ENCODE measurements around the gene CIAO2B. TPM values are rescaled to one million over a fixed set of nuclear protein-coding genes. Genes with fewer than 3 reads are reported as not detected.

CIAO2B gene
- total RNA-seq, 1 experiment from 2014 or later, result 59.7 TPM

DNA sequence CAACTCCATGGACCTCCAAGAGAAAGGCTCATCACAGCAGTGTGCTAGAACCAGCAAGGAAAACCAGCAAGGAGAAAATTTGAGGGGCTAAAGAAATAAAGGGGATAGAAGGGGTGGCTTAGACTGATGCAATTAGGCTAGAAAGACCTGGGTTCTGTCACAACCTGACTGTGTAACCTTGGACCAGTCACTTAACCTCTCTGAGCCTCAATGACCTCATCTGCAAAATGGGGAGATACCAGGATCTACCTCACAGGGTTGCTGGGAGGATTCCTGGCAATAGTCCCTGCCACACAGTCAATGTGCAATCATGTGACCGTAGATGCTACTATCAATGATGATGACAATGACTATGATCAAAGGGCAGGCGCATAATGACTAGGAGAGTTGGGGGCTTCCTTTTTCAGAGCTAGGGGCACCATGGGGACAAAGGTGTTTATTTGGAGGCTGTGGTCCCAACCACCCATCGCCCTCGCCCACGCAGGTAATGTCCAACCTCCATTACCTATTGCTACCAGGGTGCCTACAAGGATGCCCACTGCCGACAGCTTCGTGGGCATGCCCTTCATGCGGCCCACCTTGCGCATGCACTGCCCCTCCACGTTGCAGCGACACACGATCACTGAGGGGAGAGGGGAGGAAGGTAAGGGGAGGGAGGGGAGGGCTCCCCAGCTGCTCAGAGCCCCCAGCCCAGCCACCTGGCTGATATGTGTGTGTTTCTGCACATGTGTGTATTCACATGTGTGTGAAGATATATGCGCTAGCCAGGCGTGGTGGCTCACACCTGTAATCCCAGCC is 25.2 kb downstream of the CIAO2B start (continued):
- TF ChIP-seq MLX (CRISPR knock-in tag; IDR thresholded peaks at IDR 0.05) (no peak), JUN (CRISPR knock-in tag; IDR thresholded peaks at IDR 0.05) (no peak), SMAD4 (CRISPR knock-in tag; IDR thresholded peaks at IDR 0.05) (no peak), FOXK1 (CRISPR knock-in tag; IDR thresholded peaks at IDR 0.05) (no peak), EMX1 (CRISPR knock-in tag; IDR thresholded peaks at IDR 0.05) (no peak), MXD4 (CRISPR knock-in tag; IDR thresholded peaks at IDR 0.05; ENCODE audit: borderline replicate concordance) (no peak), ELF4 (CRISPR knock-in tag; IDR thresholded peaks at IDR 0.05; ENCODE audit: low read depth) (no peak), NFYB (CRISPR knock-in tag; conservative IDR thresholded peaks at IDR 0.05; ENCODE audit: low read depth) (no peak), TEAD4 (CRISPR knock-in tag; IDR thresholded peaks at IDR 0.05) (no peak), NR3C1 (CRISPR knock-in tag; conservative IDR thresholded peaks at IDR 0.05; ENCODE audit: low read depth) (no peak)

DNA sequence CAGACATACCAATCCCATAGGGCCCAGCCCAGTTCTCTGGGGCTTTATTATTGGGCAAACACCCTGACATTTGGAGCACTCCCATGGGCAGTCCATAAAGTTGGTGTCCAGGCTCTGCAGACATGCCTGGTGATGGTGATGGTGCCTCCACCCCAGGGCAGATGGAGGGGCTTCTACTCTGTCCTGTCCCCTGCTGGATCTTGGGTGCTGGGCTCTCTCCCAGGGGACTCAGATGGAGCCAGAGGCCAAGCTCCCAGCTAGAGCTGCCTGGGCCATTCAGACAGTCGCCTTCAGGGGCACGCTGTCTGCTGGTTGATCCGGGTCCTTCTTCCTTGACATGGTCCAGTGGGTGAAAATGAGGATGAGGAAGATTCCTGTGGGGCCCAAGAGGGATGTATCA is 26.1 kb downstream of the CIAO2B start:
- ChIA-PET POLR2A (no interaction called here), CTCF (interaction anchor here (3.3 kb wide), 1 partner anchor 20 kb away, joined by 41 read pairs; no protein-coding TSS in a partner anchor)
- no peak for TF ChIP-seq E2F4 (CRISPR knock-in tag; IDR thresholded peaks at IDR 0.05; ENCODE audit: borderline replicate concordance, low read depth)
- TF ChIP-seq FOXJ3 (CRISPR knock-in tag; IDR thresholded peaks at IDR 0.05; ENCODE audit: borderline replicate concordance), result no peak
- TF ChIP-seq ELF4 (CRISPR knock-in tag; IDR thresholded peaks at IDR 0.05; ENCODE audit: low read depth), result no peak
- no peak for TF ChIP-seq CDX4 (CRISPR knock-in tag; IDR thresholded peaks at IDR 0.05; ENCODE audit: borderline replicate concordance)
- TF ChIP-seq PRRX2 (CRISPR knock-in tag; IDR thresholded peaks at IDR 0.05), result no peak
- H3K9me3 Mint-ChIP-seq, result no peaks in the 10 kb centered on the region
- H3K4me3 Mint-ChIP-seq, result no peak overlapping the region
- no peaks in the 10 kb centered on the region for H3K36me3 Mint-ChIP-seq
- ATAC-seq, result no peak
- no peak for DNase-seq (ENCODE audit: low spot score)
- no peak overlapping the region for H3K27ac Mint-ChIP-seq
- peaks cover 15% of the 10 kb centered on the region for H3K27me3 Mint-ChIP-seq (ENCODE audit: low read depth)
- peaks cover 5% of the 10 kb centered on the region; the same call in 1 of the 2 replicates for H3K4me1 Mint-ChIP-seq

- Mint-ChIP-seq H3K4me3 (no peak overlapping the region), H3K4me1 (peaks cover 5% of the 10 kb centered on the region; the same call in 1 of the 2 replicates), H3K27ac (no peak overlapping the region), H3K36me3 (no peaks in the 10 kb centered on the region), H3K27me3 (ENCODE audit: low read depth) (peaks cover 15% of the 10 kb centered on the region), H3K9me3 (no peaks in the 10 kb centered on the region)
- POLR2A ChIA-PET, result no interaction called here
- ATAC-seq (no peak), DNase-seq (ENCODE audit: low spot score) (no peak)
- CTCF ChIA-PET, result interaction anchor here (0.9 to 5.4 kb wide), 4 partner anchors 12 to 58 kb away, joined by 3 to 57 read pairs (median 10); partner anchors contain the start of gene RRAD
- TF ChIP-seq GTF2I (CRISPR knock-in tag; conservative IDR thresholded peaks at IDR 0.05) (no peak), MYBL2 (CRISPR knock-in tag; IDR thresholded peaks at IDR 0.05) (no peak), IRF2 (CRISPR knock-in tag; IDR thresholded peaks at IDR 0.05; ENCODE audit: borderline replicate concordance, low read depth) (no peak), NR1H2 (CRISPR knock-in tag; IDR thresholded peaks at IDR 0.05) (no peak), RORB (CRISPR knock-in tag; IDR thresholded peaks at IDR 0.05) (no peak), OVOL2 (CRISPR knock-in tag; IDR thresholded peaks at IDR 0.05; ENCODE audit: borderline replicate concordance) (no peak), E2F5 (CRISPR knock-in tag; IDR thresholded peaks at IDR 0.05) (no peak), FOXJ3 (CRISPR knock-in tag; IDR thresholded peaks at IDR 0.05; ENCODE audit: borderline replicate concordance) (no peak)
- TF ChIP-seq, protein P1, sequence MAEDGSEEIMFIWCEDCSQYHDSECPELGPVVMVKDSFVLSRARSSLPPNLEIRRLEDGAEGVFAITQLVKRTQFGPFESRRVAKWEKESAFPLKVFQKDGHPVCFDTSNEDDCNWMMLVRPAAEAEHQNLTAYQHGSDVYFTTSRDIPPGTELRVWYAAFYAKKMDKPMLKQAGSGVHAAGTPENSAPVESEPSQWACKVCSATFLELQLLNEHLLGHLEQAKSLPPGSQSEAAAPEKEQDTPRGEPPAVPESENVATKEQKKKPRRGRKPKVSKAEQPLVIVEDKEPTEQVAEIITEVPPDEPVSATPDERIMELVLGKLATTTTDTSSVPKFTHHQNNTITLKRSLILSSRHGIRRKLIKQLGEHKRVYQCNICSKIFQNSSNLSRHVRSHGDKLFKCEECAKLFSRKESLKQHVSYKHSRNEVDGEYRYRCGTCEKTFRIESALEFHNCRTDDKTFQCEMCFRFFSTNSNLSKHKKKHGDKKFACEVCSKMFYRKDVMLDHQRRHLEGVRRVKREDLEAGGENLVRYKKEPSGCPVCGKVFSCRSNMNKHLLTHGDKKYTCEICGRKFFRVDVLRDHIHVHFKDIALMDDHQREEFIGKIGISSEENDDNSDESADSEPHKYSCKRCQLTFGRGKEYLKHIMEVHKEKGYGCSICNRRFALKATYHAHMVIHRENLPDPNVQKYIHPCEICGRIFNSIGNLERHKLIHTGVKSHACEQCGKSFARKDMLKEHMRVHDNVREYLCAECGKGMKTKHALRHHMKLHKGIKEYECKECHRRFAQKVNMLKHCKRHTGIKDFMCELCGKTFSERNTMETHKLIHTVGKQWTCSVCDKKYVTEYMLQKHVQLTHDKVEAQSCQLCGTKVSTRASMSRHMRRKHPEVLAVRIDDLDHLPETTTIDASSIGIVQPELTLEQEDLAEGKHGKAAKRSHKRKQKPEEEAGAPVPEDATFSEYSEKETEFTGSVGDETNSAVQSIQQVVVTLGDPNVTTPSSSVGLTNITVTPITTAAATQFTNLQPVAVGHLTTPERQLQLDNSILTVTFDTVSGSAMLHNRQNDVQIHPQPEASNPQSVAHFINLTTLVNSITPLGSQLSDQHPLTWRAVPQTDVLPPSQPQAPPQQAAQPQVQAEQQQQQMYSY (CRISPR knock-in tag; IDR thresholded peaks at IDR 0.05), result no peak
- TF ChIP-seq, protein P2, sequence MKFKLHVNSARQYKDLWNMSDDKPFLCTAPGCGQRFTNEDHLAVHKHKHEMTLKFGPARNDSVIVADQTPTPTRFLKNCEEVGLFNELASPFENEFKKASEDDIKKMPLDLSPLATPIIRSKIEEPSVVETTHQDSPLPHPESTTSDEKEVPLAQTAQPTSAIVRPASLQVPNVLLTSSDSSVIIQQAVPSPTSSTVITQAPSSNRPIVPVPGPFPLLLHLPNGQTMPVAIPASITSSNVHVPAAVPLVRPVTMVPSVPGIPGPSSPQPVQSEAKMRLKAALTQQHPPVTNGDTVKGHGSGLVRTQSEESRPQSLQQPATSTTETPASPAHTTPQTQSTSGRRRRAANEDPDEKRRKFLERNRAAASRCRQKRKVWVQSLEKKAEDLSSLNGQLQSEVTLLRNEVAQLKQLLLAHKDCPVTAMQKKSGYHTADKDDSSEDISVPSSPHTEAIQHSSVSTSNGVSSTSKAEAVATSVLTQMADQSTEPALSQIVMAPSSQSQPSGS (CRISPR knock-in tag; IDR thresholded peaks at IDR 0.05; ENCODE audit: borderline replicate concordance, low read depth), result no peak
Observed at GRCh38 chr16:66906916-66907836, 27.0 kb downstream of the CIAO2B start.
